ENCODE results near the gene TRIM14. TPM values are rescaled to one million over a fixed set of nuclear protein-coding genes. Genes with fewer than 3 reads are reported as not detected.
"Not testable (repeated sequence)": the region's sequence is repeated elsewhere in the genome, so short reads cannot be mapped to it uniquely, and the experiment has no call there.

TRIM14 gene
- total RNA-seq, 4 donors from 2014 or later: 7.5 to 12.5 (median 10.5) TPM

DNA sequence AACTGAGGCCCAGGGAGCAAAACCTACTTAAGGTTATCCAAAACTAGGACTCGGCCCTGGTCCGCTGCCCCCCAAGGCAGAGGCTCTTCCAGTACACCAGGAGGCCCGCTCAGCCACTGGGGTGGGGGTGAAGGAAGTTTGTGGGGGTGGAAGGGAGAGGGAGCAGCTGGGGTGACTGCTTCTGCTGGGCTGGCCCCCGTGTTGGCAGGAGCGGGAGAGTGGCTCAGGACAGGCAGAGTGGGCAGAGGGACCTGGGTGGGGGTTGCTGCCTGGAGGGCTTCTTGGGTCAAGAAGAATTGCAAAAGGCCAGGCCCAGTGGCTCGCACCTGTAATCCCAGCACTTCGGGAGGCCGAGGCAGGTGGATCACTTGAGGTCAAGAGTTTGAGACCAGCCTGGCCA, 8.2 kb upstream of the TRIM14 start:
- Histone ChIP-seq H3K36me3 (no peaks in the 10 kb centered on the region), H3K4me3 (no peak overlapping the region), H3K4me1 (no peaks in the 10 kb centered on the region), H3K27me3 (no peaks in the 10 kb centered on the region), H3K27ac (no peak overlapping the region), H3K9me3 (no peaks in the 10 kb centered on the region)
- no CpG with 5 or more reads among the region's 8 CpGs for WGBS, 2 donors (ENCODE audit: low coverage in 1 of 2)
- no peak for ATAC-seq
- TF ChIP-seq, protein P1, sequence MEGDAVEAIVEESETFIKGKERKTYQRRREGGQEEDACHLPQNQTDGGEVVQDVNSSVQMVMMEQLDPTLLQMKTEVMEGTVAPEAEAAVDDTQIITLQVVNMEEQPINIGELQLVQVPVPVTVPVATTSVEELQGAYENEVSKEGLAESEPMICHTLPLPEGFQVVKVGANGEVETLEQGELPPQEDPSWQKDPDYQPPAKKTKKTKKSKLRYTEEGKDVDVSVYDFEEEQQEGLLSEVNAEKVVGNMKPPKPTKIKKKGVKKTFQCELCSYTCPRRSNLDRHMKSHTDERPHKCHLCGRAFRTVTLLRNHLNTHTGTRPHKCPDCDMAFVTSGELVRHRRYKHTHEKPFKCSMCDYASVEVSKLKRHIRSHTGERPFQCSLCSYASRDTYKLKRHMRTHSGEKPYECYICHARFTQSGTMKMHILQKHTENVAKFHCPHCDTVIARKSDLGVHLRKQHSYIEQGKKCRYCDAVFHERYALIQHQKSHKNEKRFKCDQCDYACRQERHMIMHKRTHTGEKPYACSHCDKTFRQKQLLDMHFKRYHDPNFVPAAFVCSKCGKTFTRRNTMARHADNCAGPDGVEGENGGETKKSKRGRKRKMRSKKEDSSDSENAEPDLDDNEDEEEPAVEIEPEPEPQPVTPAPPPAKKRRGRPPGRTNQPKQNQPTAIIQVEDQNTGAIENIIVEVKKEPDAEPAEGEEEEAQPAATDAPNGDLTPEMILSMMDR (IDR thresholded peaks at IDR 0.05): no peak
- no peak for TF ChIP-seq POLR2AphosphoS5 (IDR thresholded peaks at IDR 0.05)

DNA sequence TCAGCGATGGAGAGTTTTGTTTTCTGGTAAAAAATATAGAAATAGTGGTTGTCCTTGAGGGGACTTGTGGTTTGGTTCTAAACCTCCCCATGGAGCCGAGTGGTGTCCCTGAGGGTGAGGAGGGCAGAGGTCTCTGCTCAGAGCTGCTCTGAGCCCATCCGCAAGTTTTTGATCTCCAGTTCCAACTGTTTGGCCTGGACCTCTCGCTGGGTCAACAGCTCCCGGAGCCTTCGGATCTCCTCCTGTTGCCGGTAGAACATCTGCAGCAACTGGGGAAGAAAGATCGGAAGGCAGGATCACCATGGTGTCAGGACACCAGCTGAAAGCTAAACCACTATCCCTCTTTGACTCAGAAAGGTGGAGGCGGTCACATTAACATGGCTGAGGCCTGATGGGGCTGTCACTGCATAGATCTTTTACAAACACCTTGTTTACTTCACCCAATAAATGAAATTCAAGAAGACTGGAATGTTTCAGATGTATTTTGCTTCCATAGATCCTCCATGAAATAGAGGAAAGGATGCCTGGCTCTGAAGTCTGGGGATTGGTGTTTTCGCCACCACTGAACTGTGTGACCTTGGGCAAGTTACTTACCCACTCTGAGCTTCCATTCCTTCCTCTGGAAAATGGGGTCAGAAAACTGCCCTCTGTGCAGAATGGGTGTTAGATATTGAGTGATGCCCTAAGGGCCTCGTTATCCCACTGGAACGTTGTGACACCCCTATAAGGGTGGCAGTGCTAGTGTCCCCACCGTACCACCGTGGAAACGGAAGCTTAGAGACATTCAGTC, 5.8 kb upstream of the TRIM14 start:
- Histone ChIP-seq H3K27ac (no peak overlapping the region), H3K36me3 (no peaks in the 10 kb centered on the region), H3K27me3 (no peaks in the 10 kb centered on the region), H3K4me1 (no peaks in the 10 kb centered on the region), H3K9me3 (no peaks in the 10 kb centered on the region), H3K4me3 (no peak overlapping the region)
- ATAC-seq: no peak
- 72 to 80% methylated on average over 3 to 5 of the region's 15 CpGs for WGBS, 2 donors (ENCODE audit: low coverage in 1 of 2)
- TF ChIP-seq POLR2A (IDR thresholded peaks at IDR 0.05) (no peak), POLR2AphosphoS5 (IDR thresholded peaks at IDR 0.05) (no peak), EP300 (IDR thresholded peaks at IDR 0.05) (no peak)
- TF ChIP-seq, protein P1 (IDR thresholded peaks at IDR 0.05): no peak

DNA sequence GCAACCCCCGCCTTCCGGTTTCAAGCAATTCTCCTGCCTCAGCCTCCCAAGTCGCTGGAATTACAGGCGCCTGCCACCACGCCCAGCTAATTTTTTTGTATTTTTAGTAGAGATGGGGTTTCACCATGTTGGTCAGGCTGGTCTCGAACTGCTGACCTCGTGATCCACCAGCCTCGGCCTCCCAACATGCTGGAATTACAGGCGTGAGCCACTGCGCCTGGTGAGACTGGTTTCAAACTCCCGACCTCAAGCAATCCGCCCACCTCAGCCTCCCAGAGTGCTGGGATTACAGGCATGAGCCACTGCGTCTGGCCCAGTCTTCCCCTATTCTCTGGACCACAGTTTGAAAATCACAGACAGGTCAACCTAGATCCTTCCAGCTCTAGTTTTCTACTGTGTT, 5.1 kb upstream of the TRIM14 start:
- H3K36me3 ChIP-seq, H3K9me3 ChIP-seq, H3K4me3 ChIP-seq, ATAC-seq, H3K27ac ChIP-seq, H3K27me3 ChIP-seq, H3K4me1 ChIP-seq: not testable (repeated sequence)
- 95% methylated on average over 4 of the region's 13 CpGs; no CpG with 5 or more reads in 1 of the 2 donors for WGBS, 2 donors (ENCODE audit: low coverage in 1 of 2)

DNA sequence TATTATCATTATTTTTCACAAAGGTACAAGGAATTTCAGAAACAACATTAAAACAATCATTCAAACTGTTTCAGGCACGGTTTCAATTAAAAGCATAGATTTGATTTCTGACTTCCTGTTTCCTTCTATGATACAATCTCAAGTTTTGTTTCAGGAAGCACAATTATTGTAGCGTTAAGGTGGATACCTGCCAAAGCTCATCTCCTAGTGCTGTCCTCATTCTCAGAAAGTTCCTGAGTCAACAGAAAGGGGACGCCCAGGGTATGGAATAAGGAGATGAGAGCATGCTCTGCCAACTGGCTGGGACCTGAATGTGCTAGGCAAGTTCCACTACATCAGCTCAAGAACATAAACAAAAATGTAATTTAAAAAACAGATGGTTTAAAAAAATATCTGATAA, 2.0 kb upstream of the TRIM14 start:
- Histone ChIP-seq H3K27me3 (no peaks in the 10 kb centered on the region), H3K36me3 (no peaks in the 10 kb centered on the region), H3K9me3 (no peaks in the 10 kb centered on the region), H3K4me1 (peaks cover 0 to 17% (median 0%) of the 10 kb centered on the region in 3 donors), H3K4me3 (no peak overlapping the region), H3K27ac (peak overlapping the region in 1 of 4 donors; percentile 42)
- 22 to 26% methylated on average over 3 of the region's 3 CpGs for WGBS, 2 donors (ENCODE audit: low coverage in 1 of 2)
- TF ChIP-seq, protein P1 (IDR thresholded peaks at IDR 0.05): no peak
- TF ChIP-seq POLR2A (IDR thresholded peaks at IDR 0.05): no peak
- ATAC-seq: no peak

DNA sequence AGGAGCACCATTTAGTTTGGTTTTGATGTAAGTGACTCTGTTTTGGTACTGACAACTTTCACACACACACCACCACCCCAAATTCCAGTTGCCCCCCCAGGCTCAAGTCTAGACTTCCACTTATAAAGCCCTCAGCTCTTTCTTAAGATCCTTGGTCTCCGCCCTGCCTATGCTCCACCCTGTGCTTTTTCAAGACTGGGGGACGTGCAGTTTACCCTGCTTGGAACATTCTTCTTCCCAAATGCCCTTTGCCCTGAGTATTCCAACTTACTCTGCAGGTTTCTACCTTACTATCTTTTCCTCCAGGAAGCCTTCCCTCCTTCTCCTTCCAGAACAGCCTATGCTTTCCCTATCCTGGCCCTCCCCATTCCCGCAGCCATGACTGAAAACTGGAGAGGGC, 1.5 kb upstream of the TRIM14 start:
- no peaks in the 10 kb centered on the region for H3K36me3 ChIP-seq
- 63 to 81% methylated on average over 2 to 3 of the region's 3 CpGs for WGBS, 2 donors (ENCODE audit: low coverage in 1 of 2)
- no peak for TF ChIP-seq POLR2AphosphoS5 (IDR thresholded peaks at IDR 0.05)
- TF ChIP-seq, protein P1 (IDR thresholded peaks at IDR 0.05): no peak
- TF ChIP-seq POLR2A (IDR thresholded peaks at IDR 0.05): no peak
- no peak for TF ChIP-seq EP300 (IDR thresholded peaks at IDR 0.05)
- no peak overlapping the region for H3K4me3 ChIP-seq
- H3K4me1 ChIP-seq: peaks cover 0 to 17% (median 0%) of the 10 kb centered on the region in 3 donors
- no peaks in the 10 kb centered on the region for H3K27me3 ChIP-seq
- no peaks in the 10 kb centered on the region for H3K9me3 ChIP-seq
- H3K27ac ChIP-seq: peak overlapping the region in 3 of 4 donors; percentile 7 to 42 (median 36)
- ATAC-seq: no peak

Measured in gastroesophageal sphincter (tissue), 4 donors.